ENCODE data around the gene TM9SF2. TPM values are rescaled to one million over a fixed set of nuclear protein-coding genes. Genes with fewer than 3 reads are reported as not detected.

Gene TM9SF2
- total RNA-seq, 1 donor from 2014 or later: 74.1 TPM

- Mint-ChIP-seq H3K4me3 (ENCODE audit: unreplicated experiment) (no peak overlapping the region), H3K27me3 (ENCODE audit: unreplicated experiment) (no peaks in the 10 kb centered on the region), H3K4me1 (ENCODE audit: low read depth, unreplicated experiment) (peaks cover 6% of the 10 kb centered on the region), H3K27ac (ENCODE audit: unreplicated experiment) (no peak overlapping the region), H3K9me3 (ENCODE audit: unreplicated experiment) (no peaks in the 10 kb centered on the region), H3K36me3 (ENCODE audit: unreplicated experiment) (no peaks in the 10 kb centered on the region)
- no peak for TF ChIP-seq CTCF (IDR thresholded peaks at IDR 0.05; ENCODE audit: partially characterized antibody, unreplicated experiment)
- no peak for DNase-seq
Observed at GRCh38 chr13:99517984-99518383, 16.7 kb downstream of the TM9SF2 start.

- peaks cover 1% of the 10 kb centered on the region for H3K9me3 Mint-ChIP-seq (ENCODE audit: unreplicated experiment)
- TF ChIP-seq CTCF (IDR thresholded peaks at IDR 0.05; ENCODE audit: partially characterized antibody, unreplicated experiment): no peak
- H3K36me3 Mint-ChIP-seq (ENCODE audit: unreplicated experiment): peaks cover 18% of the 10 kb centered on the region
- no peaks in the 10 kb centered on the region for H3K27me3 Mint-ChIP-seq (ENCODE audit: unreplicated experiment)
- no peak for DNase-seq
- H3K4me3 Mint-ChIP-seq (ENCODE audit: unreplicated experiment): no peak overlapping the region
- H3K27ac Mint-ChIP-seq (ENCODE audit: unreplicated experiment): no peak overlapping the region
- peaks cover 2% of the 10 kb centered on the region for H3K4me1 Mint-ChIP-seq (ENCODE audit: low read depth, unreplicated experiment)
Observed at GRCh38 chr13:99522298-99522697, 21.0 kb downstream of the TM9SF2 start.

DNA sequence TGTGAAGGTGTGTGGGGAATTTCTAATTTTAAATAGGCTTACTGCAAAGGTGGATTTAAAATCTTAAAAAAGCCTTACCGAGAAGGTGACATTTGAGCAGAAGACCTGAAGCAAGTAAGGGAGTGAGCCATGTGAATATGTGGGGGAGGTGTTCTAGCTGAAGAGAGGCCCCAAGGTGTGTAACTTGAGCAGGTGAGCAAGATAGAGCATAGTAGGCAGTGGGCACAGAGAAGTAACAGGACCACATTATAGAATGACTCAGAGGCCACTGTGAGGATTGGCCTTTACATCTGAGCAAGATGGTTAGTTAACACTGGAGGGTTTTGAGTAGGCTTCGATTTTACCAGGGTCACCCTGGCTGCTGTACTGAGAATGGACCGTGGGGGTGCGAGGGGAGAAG is 22.6 kb downstream of the TM9SF2 start:
- no peak for DNase-seq
- peaks cover 18% of the 10 kb centered on the region for H3K36me3 Mint-ChIP-seq (ENCODE audit: unreplicated experiment)
- H3K9me3 Mint-ChIP-seq (ENCODE audit: unreplicated experiment): peaks cover 1% of the 10 kb centered on the region

DNA sequence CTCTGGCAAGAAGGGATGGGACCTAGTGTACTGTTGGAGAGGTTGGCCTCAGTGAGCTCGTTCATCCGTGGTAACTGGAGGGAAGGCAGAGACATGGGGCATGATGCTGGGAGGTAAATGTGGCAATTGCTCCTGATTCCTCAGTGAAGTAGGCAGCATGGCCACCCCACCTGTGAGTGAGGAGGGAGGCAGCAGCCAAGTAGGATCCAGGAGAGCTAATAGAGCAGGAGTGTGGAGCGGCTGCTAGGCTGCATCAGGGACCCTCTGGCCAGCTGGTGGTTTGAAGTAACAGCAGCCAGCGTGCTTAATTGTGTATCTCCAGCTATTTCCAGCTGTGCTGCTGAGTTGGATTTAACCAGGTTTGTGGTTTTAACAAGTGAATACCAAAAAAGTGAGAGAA is 24.7 kb downstream of the TM9SF2 start:
- peaks cover 18% of the 10 kb centered on the region for H3K36me3 Mint-ChIP-seq (ENCODE audit: unreplicated experiment)
- no peak overlapping the region for H3K4me3 Mint-ChIP-seq (ENCODE audit: unreplicated experiment)
- no peak for DNase-seq
- H3K9me3 Mint-ChIP-seq (ENCODE audit: unreplicated experiment): peaks cover 1% of the 10 kb centered on the region
- TF ChIP-seq CTCF (IDR thresholded peaks at IDR 0.05; ENCODE audit: partially characterized antibody, unreplicated experiment): no peak
- H3K4me1 Mint-ChIP-seq (ENCODE audit: low read depth, unreplicated experiment): peaks cover 2% of the 10 kb centered on the region
- H3K27ac Mint-ChIP-seq (ENCODE audit: unreplicated experiment): no peak overlapping the region
- no peaks in the 10 kb centered on the region for H3K27me3 Mint-ChIP-seq (ENCODE audit: unreplicated experiment)

More for the DNA sequence above, 22.6 kb downstream of the TM9SF2 start:
- Mint-ChIP-seq H3K4me3 (ENCODE audit: unreplicated experiment) (no peak overlapping the region), H3K27ac (ENCODE audit: unreplicated experiment) (no peak overlapping the region), H3K27me3 (ENCODE audit: unreplicated experiment) (no peaks in the 10 kb centered on the region), H3K4me1 (ENCODE audit: low read depth, unreplicated experiment) (peaks cover 2% of the 10 kb centered on the region)
- no peak for TF ChIP-seq CTCF (IDR thresholded peaks at IDR 0.05; ENCODE audit: partially characterized antibody, unreplicated experiment)

DNA sequence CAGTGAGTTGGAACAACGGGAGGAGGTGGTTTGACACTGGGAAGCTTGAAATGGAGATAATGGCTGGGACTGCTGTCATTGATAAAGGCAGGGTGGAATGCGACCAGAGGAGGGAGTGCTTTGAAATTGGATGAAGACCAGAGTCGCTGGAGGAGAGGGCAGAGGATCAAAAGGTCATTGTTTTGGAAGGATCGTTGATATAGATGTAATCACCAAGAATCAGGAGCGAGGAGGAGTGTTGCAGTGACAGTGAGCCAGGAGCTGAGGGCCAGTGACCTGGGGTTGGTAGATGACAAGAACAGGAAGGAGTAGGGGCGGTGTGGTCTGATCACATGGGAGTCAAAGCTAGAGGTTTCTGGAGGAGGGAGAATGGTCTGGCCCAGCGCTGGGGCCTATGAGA is 25.3 kb downstream of the TM9SF2 start:
- TF ChIP-seq CTCF (IDR thresholded peaks at IDR 0.05; ENCODE audit: partially characterized antibody, unreplicated experiment): no peak
- no peak overlapping the region for H3K27ac Mint-ChIP-seq (ENCODE audit: unreplicated experiment)

More for the DNA sequence above, 25.3 kb downstream of the TM9SF2 start:
- H3K36me3 Mint-ChIP-seq (ENCODE audit: unreplicated experiment): peaks cover 18% of the 10 kb centered on the region
- no peak for DNase-seq
- no peak overlapping the region for H3K4me3 Mint-ChIP-seq (ENCODE audit: unreplicated experiment)
- H3K27me3 Mint-ChIP-seq (ENCODE audit: unreplicated experiment): no peaks in the 10 kb centered on the region
- peaks cover 1% of the 10 kb centered on the region for H3K9me3 Mint-ChIP-seq (ENCODE audit: unreplicated experiment)
- H3K4me1 Mint-ChIP-seq (ENCODE audit: low read depth, unreplicated experiment): peaks cover 2% of the 10 kb centered on the region

Data from glutamatergic neuron (in vitro differentiated cells).